HEK293 (cell line): ENCODE measurements around the gene DNAH12.

Experiments used
- CTCF ChIP-seq: fragments of 450-650 bp; formaldehyde crosslinking; IDR thresholded peaks from 2 replicates; pipeline ENCODE4 v1.5.1; 2016; ENCODE audit warnings: missing biosample characterization, missing genetic modification characterization
- GLI2 ChIP-seq: fragments of 450-650 bp; formaldehyde crosslinking; IDR thresholded peaks from 2 replicates; pipeline ENCODE4; 2017; ENCODE audit warnings: missing biosample characterization, missing genetic modification characterization, low read depth, borderline replicate concordance
- GLIS2 ChIP-seq: fragments of 450-650 bp; formaldehyde crosslinking; IDR thresholded peaks from 2 replicates; pipeline ENCODE4 v1.5.1; 2016; ENCODE audit warnings: missing biosample characterization, missing genetic modification characterization
- PATZ1 ChIP-seq: fragments of 450-650 bp; formaldehyde crosslinking; IDR thresholded peaks from 2 replicates; pipeline ENCODE4 v1.5.1; 2016; ENCODE audit warnings: missing biosample characterization, missing genetic modification characterization
- PBX3 ChIP-seq: sonication (generic); formaldehyde crosslinking; IDR thresholded peaks from 2 replicates; pipeline ENCODE4 v1.8.1; 2022; ENCODE audit warnings: mild to moderate bottlenecking, moderate library complexity, missing genetic modification reagents
- SP2 ChIP-seq: fragments of 450-650 bp; formaldehyde crosslinking; IDR thresholded peaks from 2 replicates; pipeline ENCODE4 v1.5.1; 2016; ENCODE audit warnings: missing biosample characterization, missing genetic modification characterization
- TCF7L2 ChIP-seq: IDR thresholded peaks from 2 replicates; pipeline ENCODE4 v1.6.1; 2011; ENCODE audit warnings: low read depth, mild to moderate bottlenecking, inconsistent platforms, low read length, moderate library complexity, borderline replicate concordance
- YY1 ChIP-seq: fragments of 450-650 bp; formaldehyde crosslinking; IDR thresholded peaks from 2 replicates; pipeline ENCODE4 v1.5.1; 2018; ENCODE audit warnings: missing biosample characterization, missing genetic modification characterization
- ZNF24 ChIP-seq: fragments of 450-650 bp; formaldehyde crosslinking; IDR thresholded peaks from 2 replicates; pipeline ENCODE4 v1.5.1; 2016; ENCODE audit warnings: missing biosample characterization, missing genetic modification characterization
- ZNF394 ChIP-seq: fragments of 450-650 bp; formaldehyde crosslinking; IDR thresholded peaks from 2 replicates; pipeline ENCODE4 v1.5.1; 2016; ENCODE audit warnings: missing biosample characterization, missing genetic modification characterization, mild to moderate bottlenecking, moderate library complexity, borderline replicate concordance
- ZNF510 ChIP-seq: fragments of 450-650 bp; formaldehyde crosslinking; IDR thresholded peaks from 2 replicates; pipeline ENCODE4 v1.5.1; 2018; ENCODE audit warnings: mild to moderate bottlenecking, missing genetic modification characterization, missing biosample characterization; ENCODE audit not compliant: insufficient replicate concordance
- ZNF555 ChIP-seq: fragments of 450-650 bp; formaldehyde crosslinking; conservative IDR thresholded peaks from 2 replicates; pipeline ENCODE4 v1.5.1; 2017; ENCODE audit warnings: missing biosample characterization, mild to moderate bottlenecking, missing genetic modification characterization, inconsistent platforms

- TF ChIP-seq GLI2 (tag by site-specific recombination) (no peak), CTCF (tag by site-specific recombination) (no peak), YY1 (tag by site-specific recombination) (no peak), PBX3 (CRISPR knock-in tag) (no peak), TCF7L2 (no peak), ZNF394 (tag by site-specific recombination) (no peak), ZNF24 (no peak), GLIS2 (tag by site-specific recombination) (no peak), ZNF510 (tag by site-specific recombination) (no peak), PATZ1 (tag by site-specific recombination) (no peak), SP2 (tag by site-specific recombination) (no peak), ZNF555 (tag by site-specific recombination) (no peak)
These were observed 158.6 kb downstream of the DNAH12 start for GRCh38 chr3:57385498-57385897.
